Ovary (tissue), 9 donors: ENCODE measurements around the gene DIP2C. TPM values are rescaled to one million over a fixed set of nuclear protein-coding genes. Genes with fewer than 3 reads are reported as not detected.
A peak's percentile ranks its signal among the peaks of the same experiment; 100 is the strongest.

Experiments used
- DNase-seq, 5 donors: peaks; one replicate each; pipeline ENCODE4 v3.0.0-alpha.2; 2019 to 2020
- H3K27ac ChIP-seq, 2 donors: fragments of 200-600 bp; one replicate each; pipeline versions ENCODE4 v1.5.1 to v1.8.0; 2019 to 2022
- H3K27me3 ChIP-seq: fragments of 200-600 bp; one replicate; pipeline ENCODE4 v1.8.0; 2022
- H3K36me3 ChIP-seq: fragments of 200-600 bp; sonication (generic); one replicate; pipeline ENCODE4 v1.5.1; 2019
- H3K4me1 ChIP-seq: one replicate; pipeline ENCODE4 v1.8.1; 2013; ENCODE audit warnings: mild to moderate bottlenecking, moderate library complexity; ENCODE audit not compliant: insufficient read depth
- H3K4me3 ChIP-seq: fragments of 200-600 bp; sonication (generic); one replicate; pipeline ENCODE4 v1.5.1; 2017
- H3K9me3 ChIP-seq, 2 donors: fragments of 200-600 bp in 1 of 2; sonication (generic) in 1 of 2; one replicate each; pipeline versions ENCODE4 v1.5.1 to v1.8.1; 2013 to 2019; ENCODE audit warnings: mild to moderate bottlenecking in 1 of 2, moderate library complexity in 1 of 2
- CTCF ChIP-seq, 3 donors: fragments of 450-650 bp in 2 of 3; fragments of 200-600 bp in 1 of 3; IDR thresholded peaks; one replicate each; pipeline versions ENCODE4 v1.5.1 to v1.8.0; 2016 to 2022; ENCODE audit warnings: antibody characterized with exemption in 3 of 3, mild to moderate bottlenecking in 1 of 3
- EP300 ChIP-seq: sonication (generic); formaldehyde crosslinking; IDR thresholded peaks from one replicate; pipeline ENCODE4 v1.6.1; 2017; ENCODE audit warnings: antibody characterized with exemption
- POLR2A ChIP-seq: fragments of 450-650 bp; IDR thresholded peaks from one replicate; pipeline ENCODE4 v1.6.1; 2017; ENCODE audit warnings: antibody characterized with exemption, mild to moderate bottlenecking, moderate library complexity
- WGBS, 3 donors: extraction: QIAGEN DNeasy Blood & Tissue Kit in 1 of 3; methylation state at CpG; one replicate each; pipeline versions ENCODE4 v1.1.5 to v1.1.7; 2013 to 2017; 5-methylcytosine and 5-hydroxymethylcytosine counted together
- intact Hi-C, 4 donors: fragments of 100-400 bp; cut with DNase I; formaldehyde crosslinking; loops; one replicate each; pipeline versions ENCODE4 v1.11.0 to v1.15.1; 2022 to 2023
- polyA plus RNA-seq, 2 donors: library from polyadenylated mRNA; stranded (reverse); fragments of 200-250 nt in 1 of 2; fragments of 350-450 nt in 1 of 2; fragmentation: Illumina TruSeq in 1 of 2; extraction: RNeasy Lipid Tissue Mini Kit (QIAGEN cat#74804) in 1 of 2; gene quantifications; one replicate each; pipeline ENCODE4 v1.2.3, GENCODE V29; 2013 to 2014
- total RNA-seq, 7 donors: library from RNA; depleted of rRNA in 2 of 7; stranded (reverse); fragments of >200 nt in 2 of 7; fragmentation: NEBNext Ultra II Directional in 3 of 7; extraction: Animal tissue kit (Norgen Biotek cat#: 25700) in 3 of 7; gene quantifications; one replicate each; pipeline versions ENCODE4 v1.1.0 to v1.2.4, GENCODE V29; 2016 to 2023
- donor health status: DM: no; HTN: no; CAD: no; lungs with moderate emphysema.
- donor health status: DM: no; HTN: no; CAD: no.
- donor health status: Bipolar disorder and iron deficiency.
- donor health status: DM: yes; HTN: yes; CAD: no.
- donor health status: DM: no; HTN: no; CAD: no.
- donor health status: DM: yes; HTN: yes; CAD: no.

Gene DIP2C
- total and polyA plus RNA-seq, 9 donors = 10.1 to 29.4 (median 22.2) TPM

- no peak for DNase-seq
- Histone ChIP-seq H3K27me3 (no peaks in the 10 kb centered on the region), H3K4me3 (no peak overlapping the region), H3K27ac (no peak overlapping the region), H3K4me1 (peaks cover 11% of the 10 kb centered on the region), H3K9me3 (no peaks in the 10 kb centered on the region), H3K36me3 (no peaks in the 10 kb centered on the region)
- TF ChIP-seq POLR2A (no peak), CTCF (IDR thresholded peaks at IDR 0.05) (no peak), EP300 (no peak)
- intact Hi-C loops = no loop called here
- 93 to 98% (median 96%) methylated on average over 3 of the region's 3 CpGs for WGBS, 3 donors
Measured at GRCh38 chr10:676178-676577, 13.3 kb downstream of the DIP2C start.

- no peak for DNase-seq
- Histone ChIP-seq H3K36me3 (no peaks in the 10 kb centered on the region), H3K4me3 (no peak overlapping the region), H3K27me3 (no peaks in the 10 kb centered on the region), H3K27ac (no peak overlapping the region), H3K4me1 (peaks cover 11% of the 10 kb centered on the region), H3K9me3 (no peaks in the 10 kb centered on the region)
- intact Hi-C loops = no loop called here
- TF ChIP-seq EP300 = no peak
- WGBS, 3 donors = 92 to 94% (median 92%) methylated on average over 4 of the region's 4 CpGs
Measured at GRCh38 chr10:675532-675931, 13.9 kb downstream of the DIP2C start.

GRCh38 chr10:673492-673891, 16.0 kb downstream of the DIP2C start:
- Histone ChIP-seq H3K9me3 (no peaks in the 10 kb centered on the region), H3K27me3 (no peaks in the 10 kb centered on the region), H3K4me3 (no peak overlapping the region), H3K27ac (no peak overlapping the region), H3K4me1 (peaks cover 9% of the 10 kb centered on the region), H3K36me3 (no peaks in the 10 kb centered on the region)
- TF ChIP-seq POLR2A = no peak
- no peak for TF ChIP-seq EP300
- TF ChIP-seq CTCF (IDR thresholded peaks at IDR 0.05) = no peak
- intact Hi-C loops = no loop called here
- 81 to 82% (median 81%) methylated on average over 9 of the region's 9 CpGs for WGBS, 3 donors
- no peak for DNase-seq

- H3K4me3 ChIP-seq = no peak overlapping the region
- H3K36me3 ChIP-seq = no peaks in the 10 kb centered on the region
- H3K27me3 ChIP-seq = no peaks in the 10 kb centered on the region
- DNase-seq = peak in 1 of 5 donors; percentile 11
- WGBS, 3 donors = 78 to 80% (median 78%) methylated on average over 5 of the region's 5 CpGs
- H3K27ac ChIP-seq = no peak overlapping the region
- intact Hi-C loops = no loop called here
- TF ChIP-seq POLR2A = no peak
- TF ChIP-seq EP300 = no peak
- TF ChIP-seq CTCF (IDR thresholded peaks at IDR 0.05) = no peak
- H3K4me1 ChIP-seq = peaks cover 9% of the 10 kb centered on the region
- H3K9me3 ChIP-seq = no peaks in the 10 kb centered on the region
Measured at GRCh38 chr10:672992-673391, 16.5 kb downstream of the DIP2C start.

- H3K27me3 ChIP-seq = no peaks in the 10 kb centered on the region
- H3K9me3 ChIP-seq = no peaks in the 10 kb centered on the region
- TF ChIP-seq POLR2A = no peak
- TF ChIP-seq CTCF (IDR thresholded peaks at IDR 0.05) = no peak
- no peak for TF ChIP-seq EP300
- peaks cover 6% of the 10 kb centered on the region for H3K4me1 ChIP-seq
- no peaks in the 10 kb centered on the region for H3K36me3 ChIP-seq
- intact Hi-C loops = no loop called here
- no peak overlapping the region for H3K27ac ChIP-seq
- 95 to 96% (median 95%) methylated on average over 24 of the region's 24 CpGs for WGBS, 3 donors
- no peak overlapping the region for H3K4me3 ChIP-seq
- peak in 1 of 5 donors; percentile 7 for DNase-seq
Measured at GRCh38 chr10:672203-672602, 17.3 kb downstream of the DIP2C start.
